Mesodermal cell (in vitro differentiated cells): Measurements from ENCODE around the gene MIAT.

ENCODE experiments used
- H3K27ac ChIP-seq: 2 replicates; pipeline ENCODE4 v1.7.0; 2013; ENCODE audit warnings: mild to moderate bottlenecking, low read depth, low read length, moderate library complexity; ENCODE audit not compliant: severe bottlenecking
- H3K36me3 ChIP-seq: 2 replicates; pipeline ENCODE4 v1.7.1; 2013; ENCODE audit warnings: mild to moderate bottlenecking, low read length, moderate library complexity; ENCODE audit not compliant: control insufficient read depth, insufficient read depth
- H3K4me1 ChIP-seq: one replicate; pipeline ENCODE4 v1.7.1; 2013; ENCODE audit warnings: mild to moderate bottlenecking, low read length; ENCODE audit not compliant: insufficient read depth, control insufficient read depth, poor library complexity, severe bottlenecking
- H3K4me3 ChIP-seq: 2 replicates; pipeline ENCODE4 v1.7.0; 2013; ENCODE audit warnings: low read length, control low read depth, mild to moderate bottlenecking; ENCODE audit not compliant: insufficient read depth, poor library complexity, severe bottlenecking; ENCODE audit errors: extremely low read depth
- H3K9me3 ChIP-seq: 2 replicates; pipeline ENCODE4 v1.7.1; 2013; ENCODE audit warnings: mild to moderate bottlenecking, low read length, moderate library complexity; ENCODE audit not compliant: control insufficient read depth
- WGBS, 2 experiments: methylation state at CpG; one replicate each; pipeline ENCODE4 v1.1.5; 2013; ENCODE audit warnings: missing lambda C conversion rate in 2 of 2; ENCODE audit not compliant: insufficient coverage in 2 of 2; 5-methylcytosine and 5-hydroxymethylcytosine counted together

MIAT gene

GRCh38 chr22:26616650-26617049 lies 40.7 kb upstream of the MIAT start:
- Histone ChIP-seq H3K4me1 (peaks cover 22% of the 10 kb centered on the region), H3K27ac (no peak overlapping the region), H3K4me3 (no peak overlapping the region), H3K9me3 (no peaks in the 10 kb centered on the region), H3K36me3 (no peaks in the 10 kb centered on the region)
- 20% methylated on average over 1 of the region's 2 CpGs; no CpG with 5 or more reads in 1 of the 2 experiments for WGBS, 2 experiments

- WGBS, 2 experiments = 43 to 64% methylated on average over 4 to 5 of the region's 7 CpGs
- H3K36me3 ChIP-seq = no peaks in the 10 kb centered on the region
- H3K4me1 ChIP-seq = peaks cover 22% of the 10 kb centered on the region
- H3K9me3 ChIP-seq = no peaks in the 10 kb centered on the region
- H3K27ac ChIP-seq = peak within 1 kb of the TSS; percentile 31
- no peak within 1 kb of the TSS for H3K4me3 ChIP-seq
Measured at GRCh38 chr22:26617271-26618199, 39.9 kb upstream of the MIAT start, which contains the start of gene CRYBB1. Gene CRYBB1, minus strand, starts transcription at chr22:26618027. Its CDS starts 1,708 bp downstream, at chr22:26616319.

GRCh38 chr22:26618455-26618854 lies 38.9 kb upstream of the MIAT start:
- H3K36me3 ChIP-seq = no peaks in the 10 kb centered on the region
- WGBS, 2 experiments = 94 to 100% methylated on average over 3 to 5 of the region's 8 CpGs
- H3K9me3 ChIP-seq = no peaks in the 10 kb centered on the region
- peaks cover 22% of the 10 kb centered on the region for H3K4me1 ChIP-seq
- no peak overlapping the region for H3K4me3 ChIP-seq
- no peak overlapping the region for H3K27ac ChIP-seq

GRCh38 chr22:26619510-26619909 lies 37.9 kb upstream of the MIAT start:
- no peak overlapping the region for H3K4me3 ChIP-seq
- H3K9me3 ChIP-seq = no peaks in the 10 kb centered on the region
- H3K27ac ChIP-seq = no peak overlapping the region
- H3K4me1 ChIP-seq = peaks cover 22% of the 10 kb centered on the region
- WGBS, 2 experiments = 80 to 90% methylated on average over 2 to 3 of the region's 6 CpGs
- H3K36me3 ChIP-seq = no peaks in the 10 kb centered on the region

GRCh38 chr22:26620197-26620596 lies 37.2 kb upstream of the MIAT start:
- Histone ChIP-seq H3K9me3 (no peaks in the 10 kb centered on the region), H3K4me1 (peaks cover 22% of the 10 kb centered on the region), H3K27ac (no peak overlapping the region), H3K4me3 (no peak overlapping the region), H3K36me3 (no peaks in the 10 kb centered on the region)
- WGBS, 2 experiments = 80 to 100% methylated on average over 1 of the region's 2 CpGs

GRCh38 chr22:26621663-26622062 lies 35.7 kb upstream of the MIAT start, which contains the start of gene CRYBA4:
Gene CRYBA4, plus strand, starts transcription at chr22:26621963. Its CDS starts 634 bp downstream, at chr22:26622597.
- H3K36me3 ChIP-seq = no peaks in the 10 kb centered on the region
- 72 to 89% methylated on average over 2 of the region's 7 CpGs for WGBS, 2 experiments
- H3K4me3 ChIP-seq = no peak within 1 kb of the TSS
- no peaks in the 10 kb centered on the region for H3K9me3 ChIP-seq
- H3K27ac ChIP-seq = no peak within 1 kb of the TSS
- H3K4me1 ChIP-seq = peaks cover 15% of the 10 kb centered on the region

- 78 to 95% methylated on average over 1 of the region's 1 CpG for WGBS, 2 experiments
- Histone ChIP-seq H3K27ac (no peak overlapping the region), H3K4me1 (no peaks in the 10 kb centered on the region), H3K36me3 (no peaks in the 10 kb centered on the region), H3K9me3 (no peaks in the 10 kb centered on the region), H3K4me3 (no peak overlapping the region)
Measured at GRCh38 chr22:26623984-26624383, 33.4 kb upstream of the MIAT start.

- no peak overlapping the region for H3K4me3 ChIP-seq
- no peak overlapping the region for H3K27ac ChIP-seq
- H3K36me3 ChIP-seq = no peaks in the 10 kb centered on the region
- no peaks in the 10 kb centered on the region for H3K4me1 ChIP-seq
- H3K9me3 ChIP-seq = no peaks in the 10 kb centered on the region
- 95% methylated on average over 12 of the region's 12 CpGs for WGBS, 2 experiments
Measured at GRCh38 chr22:26624803-26625202, 32.6 kb upstream of the MIAT start.

GRCh38 chr22:26629988-26630761 lies 27.2 kb upstream of the MIAT start:
- H3K27ac ChIP-seq = no peak overlapping the region
- 95 to 99% methylated on average over 13 to 16 of the region's 18 CpGs for WGBS, 2 experiments

GRCh38 chr22:26631282-26631681 lies 26.1 kb upstream of the MIAT start:
- Histone ChIP-seq H3K36me3 (no peaks in the 10 kb centered on the region), H3K9me3 (peaks cover 3% of the 10 kb centered on the region), H3K27ac (no peak overlapping the region), H3K4me3 (no peak overlapping the region), H3K4me1 (peaks cover 9% of the 10 kb centered on the region)
- WGBS, 2 experiments = 82 to 89% methylated on average over 3 to 4 of the region's 4 CpGs

More at GRCh38 chr22:26629988-26630761, 27.2 kb upstream of the MIAT start:
- Histone ChIP-seq H3K4me1 (peaks cover 9% of the 10 kb centered on the region), H3K9me3 (peaks cover 3% of the 10 kb centered on the region), H3K4me3 (no peak overlapping the region), H3K36me3 (no peaks in the 10 kb centered on the region)
